Prostate gland (tissue), 2 donors: ENCODE results near the gene VPS13C. TPM values are rescaled to one million over a fixed set of nuclear protein-coding genes. Genes with fewer than 3 reads are reported as not detected.

ENCODE experiments used
- total RNA-seq, 2 donors: library from RNA; depleted of rRNA; stranded (reverse); fragments of >200 nt; gene quantifications; one replicate each; pipeline ENCODE4 v1.1.0, GENCODE V29; 2016

Gene VPS13C
- total RNA-seq, 2 donors from 2014 or later: 53.5 to 60.2 TPM

Other genes with a start within 250 kb of the VPS13C start
- under 1 TPM; 0.28 to 0.36 TPM for gene C2CD4A, start 6.5 kb upstream of the VPS13C start, total RNA-seq
- 1 to 10 TPM; 1.2 to 3.2 TPM for gene C2CD4B, start 104.8 kb upstream of the VPS13C start, total RNA-seq